Left colon (tissue), 2 donors: ENCODE results near the gene ADAMTS2. TPM values are rescaled to one million over a fixed set of nuclear protein-coding genes. Genes with fewer than 3 reads are reported as not detected.
"Not testable (repeated sequence)": the region's sequence is repeated elsewhere in the genome, so short reads cannot be mapped to it uniquely, and the experiment has no call there.

Experiments
- ATAC-seq: fragments of 200-7000 bp; cut with Tn5 transposase; one replicate; pipeline ENCODE4 v1.9.1; 2020; ENCODE audit warnings: mild to moderate bottlenecking, moderate library complexity
- DNase-seq, 2 donors: peaks; one replicate each; pipeline ENCODE4 v3.0.0-alpha.2; 2020
- intact Hi-C, 2 donors: fragments of 100-400 bp; cut with DNase I in 1 of 2; cut with micrococcal nuclease in 1 of 2; formaldehyde crosslinking; loops; one replicate each; pipeline versions ENCODE4 v1.11.2 to v1.14.0; 2022; cut with DNase I, micrococcal nuclease
- total RNA-seq, 2 donors: library from RNA; stranded (reverse); fragmentation: NEBNext Ultra II Directional; extraction: Animal tissue kit (Norgen Biotek cat#: 25700); gene quantifications; one replicate each; pipeline ENCODE4 v1.2.1, GENCODE V29; 2021
- donor health status: DM: no; HTN: no; CAD: no.
- donor health status: DM: yes; HTN: yes; CAD: no.

ADAMTS2 gene
- total RNA-seq, 2 donors from 2014 or later: 2.6 to 4.4 TPM

DNA sequence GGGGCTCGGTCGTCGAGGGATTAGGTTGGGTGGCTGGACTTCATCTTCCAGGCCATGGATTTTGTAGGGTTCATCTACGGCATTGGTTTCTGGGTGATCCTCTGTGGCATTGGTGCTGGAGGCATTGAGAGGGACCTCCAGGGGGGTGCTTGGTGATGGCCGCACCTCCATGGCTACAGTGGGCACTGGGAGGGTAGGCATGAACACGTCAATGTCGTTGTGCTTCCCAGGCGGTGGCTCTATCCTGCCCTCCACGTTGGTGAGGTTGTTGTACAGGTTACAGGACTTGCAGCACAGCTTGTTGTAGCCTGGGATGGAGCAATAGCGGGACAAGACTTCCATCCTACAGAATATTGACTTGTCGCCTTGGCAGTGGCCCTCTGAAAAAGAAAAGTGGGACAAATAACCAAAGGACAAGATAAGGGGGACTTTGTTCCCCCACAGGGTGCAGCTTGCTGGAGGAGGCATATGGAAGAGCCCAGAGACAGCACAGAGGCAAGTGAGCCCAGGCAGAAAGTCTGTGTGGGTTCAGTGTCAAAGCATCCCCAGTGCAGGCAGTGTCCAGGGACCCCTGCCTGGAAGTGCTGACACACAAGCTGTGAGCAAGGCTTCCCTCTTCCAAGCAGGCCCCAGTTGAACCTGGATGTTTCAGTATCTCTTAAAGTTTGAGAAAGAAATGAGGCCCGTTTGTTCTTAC is 231.2 kb downstream of the ADAMTS2 start:
- no peak for ATAC-seq
- intact Hi-C loops: no loop called here
- DNase-seq: peak in 1 of 2 donors; percentile 12

DNA sequence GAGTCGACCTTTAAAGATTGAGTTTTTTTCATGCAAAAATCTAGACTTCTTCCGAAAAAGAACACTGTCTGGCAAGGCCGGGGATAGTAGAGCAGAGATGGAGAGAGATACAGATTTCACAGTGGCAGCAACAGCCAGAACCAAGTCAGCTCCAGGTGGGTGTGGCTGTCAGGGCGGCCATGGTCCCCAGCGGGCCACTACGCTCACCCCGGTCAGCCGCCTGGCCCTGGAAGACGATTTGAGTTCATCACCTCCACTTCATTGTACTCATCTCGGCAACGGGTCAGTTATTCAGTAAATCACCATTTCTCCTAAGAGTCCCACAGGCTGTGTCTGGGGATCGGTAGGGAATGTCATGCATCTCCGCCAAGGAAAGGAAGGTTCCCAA is 232.1 kb downstream of the ADAMTS2 start:
- ATAC-seq (no peak), DNase-seq (no peak)
- intact Hi-C loops: no loop called here

DNA sequence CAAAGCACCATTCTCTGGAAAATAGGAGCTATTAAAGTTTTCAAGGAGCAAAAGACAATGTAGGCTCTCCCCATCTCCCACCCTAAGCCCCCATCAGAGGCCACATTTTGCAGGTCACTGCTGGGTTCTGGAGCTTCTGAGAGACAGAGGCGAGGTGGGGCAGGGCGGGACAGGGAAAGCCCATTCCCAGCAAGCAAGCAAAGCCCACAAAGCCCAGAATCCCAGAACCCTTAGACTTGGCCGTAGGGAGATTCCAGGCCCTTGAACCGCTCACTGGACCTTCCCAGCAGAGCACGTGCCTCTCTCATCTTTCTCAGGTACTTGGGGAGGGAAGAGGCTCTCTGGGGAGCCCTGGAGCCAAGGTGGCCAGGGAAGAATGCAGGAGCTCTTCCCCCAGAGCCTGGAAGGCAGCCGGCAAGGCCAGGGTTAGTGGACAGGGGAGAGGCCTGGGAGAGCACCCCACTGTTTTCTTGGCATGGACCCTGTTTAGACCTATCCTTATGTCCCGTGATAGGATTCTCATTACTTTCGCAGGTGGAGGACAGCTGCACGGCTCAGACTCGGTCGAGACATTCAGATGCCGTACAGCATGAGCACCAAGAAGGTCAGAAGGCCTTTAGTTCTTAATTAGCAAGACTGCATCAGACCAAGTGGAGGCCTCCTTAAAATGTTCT is 232.7 kb downstream of the ADAMTS2 start:
- ATAC-seq (no peak), DNase-seq (no peak)
- intact Hi-C loops: no loop called here

DNA sequence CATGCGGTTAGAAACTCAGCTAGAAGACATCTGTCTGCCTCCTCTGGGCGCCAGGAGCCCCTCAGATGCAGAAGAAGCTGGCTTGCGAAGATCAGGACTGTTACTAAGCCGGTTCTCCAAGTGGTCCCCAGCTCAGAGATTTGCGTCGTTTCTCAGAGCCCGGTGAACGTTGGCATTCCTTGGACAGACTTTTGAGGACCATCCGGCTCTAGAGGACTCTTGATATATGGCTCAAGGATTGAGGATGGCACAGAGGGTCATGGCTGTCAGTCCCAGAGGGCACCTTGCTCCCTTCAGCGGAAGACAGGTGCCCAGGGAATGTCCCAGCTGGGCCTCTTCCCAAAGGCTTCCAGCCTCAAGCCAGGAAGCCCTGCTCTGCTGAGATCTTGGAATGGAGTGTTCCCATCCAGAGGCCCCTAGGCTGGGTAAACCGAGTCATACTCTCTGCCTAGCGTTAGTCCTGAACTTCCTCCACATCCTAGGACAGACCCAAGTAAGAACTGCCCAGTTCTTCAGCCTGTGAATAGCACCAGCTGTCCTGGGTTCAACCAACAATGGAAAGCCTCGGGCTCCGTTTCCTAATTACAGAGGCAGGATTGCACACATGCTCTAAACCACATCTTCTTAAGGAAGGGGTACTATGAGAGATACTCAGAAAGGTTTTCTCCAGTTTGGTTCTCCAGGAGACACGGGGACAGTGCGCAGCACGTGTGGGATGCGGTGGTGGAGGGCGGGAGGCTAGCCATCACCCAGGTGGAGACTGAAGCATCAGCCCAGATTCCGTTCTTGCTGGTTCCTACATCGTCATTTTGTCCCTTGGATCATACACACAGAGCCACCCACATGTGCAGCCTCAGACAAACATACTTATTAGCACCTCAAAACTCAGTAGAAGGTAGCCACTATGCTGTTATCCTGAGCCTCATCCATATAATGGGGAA is 233.7 kb downstream of the ADAMTS2 start:
- no peak for DNase-seq
- intact Hi-C loops: no loop called here

DNA sequence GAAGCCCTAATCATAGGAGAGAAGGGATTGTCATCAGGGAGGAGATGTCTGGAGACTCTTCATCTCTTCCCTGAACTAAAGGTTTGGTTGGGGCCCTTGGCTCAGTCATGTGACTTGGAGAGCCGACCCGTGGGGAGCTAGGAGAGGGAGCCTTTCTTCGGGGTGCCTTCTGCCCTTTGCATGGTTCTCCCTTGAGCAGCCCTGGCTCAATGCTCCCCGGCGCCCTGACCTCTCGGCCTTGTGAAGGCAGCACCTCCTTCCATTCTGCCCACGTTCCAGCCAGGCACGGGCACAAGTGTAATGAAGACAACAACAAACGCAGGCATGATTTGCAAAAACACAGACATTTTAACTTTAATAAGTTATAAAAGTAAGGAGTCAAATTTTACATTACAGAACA is 234.7 kb downstream of the ADAMTS2 start:
- no peak for ATAC-seq
- intact Hi-C loops: no loop called here

More for the DNA sequence above, 233.7 kb downstream of the ADAMTS2 start:
- ATAC-seq: no peak

DNA sequence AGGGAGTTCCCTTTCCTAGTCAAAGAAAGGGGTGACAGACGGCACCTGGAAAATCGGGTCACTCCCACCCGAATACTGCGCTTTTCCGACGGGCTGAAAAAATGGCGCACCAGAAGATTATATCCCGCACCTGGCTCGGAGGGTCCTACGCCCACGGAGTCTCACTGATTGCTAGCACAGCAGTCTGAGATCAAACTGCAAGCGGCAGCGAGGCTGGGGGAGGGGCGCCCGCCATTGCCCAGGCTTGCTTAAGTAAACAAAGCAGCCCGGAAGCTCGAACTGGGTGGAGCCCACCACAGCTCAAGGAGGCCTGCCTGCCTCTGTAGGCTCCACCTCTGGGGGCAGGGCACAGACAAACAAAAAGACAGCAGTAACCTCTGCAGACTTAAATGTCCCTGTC is 244.0 kb downstream of the ADAMTS2 start:
- ATAC-seq, intact Hi-C loops: not testable (repeated sequence)

More for the DNA sequence above, 234.7 kb downstream of the ADAMTS2 start:
- DNase-seq: no peak

DNA sequence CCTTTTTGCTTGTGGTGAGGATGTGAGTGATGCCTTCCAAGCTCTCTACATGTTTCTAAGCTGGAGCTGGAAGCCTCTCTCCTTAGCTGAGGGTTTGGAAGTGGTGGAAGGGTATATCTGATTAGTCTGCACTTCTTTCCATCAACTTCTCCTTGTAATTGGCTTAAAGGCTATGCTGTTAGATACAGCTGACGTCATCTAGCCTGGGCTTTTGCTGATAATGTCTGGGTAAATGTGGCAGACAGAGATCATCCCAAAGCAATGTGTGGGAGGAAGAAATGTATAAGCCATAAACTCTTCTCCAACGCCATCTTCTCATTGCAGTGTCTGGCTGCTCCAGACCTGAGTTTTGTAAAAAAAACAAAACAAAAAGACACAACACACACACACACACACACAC is 255.8 kb downstream of the ADAMTS2 start:
- ATAC-seq (no peak), DNase-seq (no peak)
- intact Hi-C loops: no loop called here

More for the DNA sequence above, 244.0 kb downstream of the ADAMTS2 start:
- not testable (repeated sequence) for DNase-seq

DNA sequence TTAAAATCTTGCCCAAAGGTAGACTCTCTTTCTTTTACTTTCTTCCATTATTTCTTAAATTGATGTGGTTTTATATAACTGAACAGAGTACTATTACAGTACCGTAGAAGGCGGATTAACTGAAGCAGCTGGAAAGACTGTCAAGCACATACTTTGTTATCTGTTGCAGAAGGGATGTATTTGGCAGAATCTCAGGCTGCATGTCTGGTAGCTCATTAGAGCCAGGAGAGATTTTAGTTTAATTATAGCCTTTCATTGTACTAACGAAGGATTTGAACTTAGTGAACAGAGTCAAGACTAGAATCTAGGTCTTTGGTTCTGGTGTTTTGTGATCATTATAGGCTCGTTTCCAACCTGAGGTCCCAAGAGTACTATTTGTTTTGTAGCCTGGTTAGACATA is 264.5 kb downstream of the ADAMTS2 start:
- intact Hi-C loops: no loop called here
- no peak for DNase-seq
- ATAC-seq: no peak

DNA sequence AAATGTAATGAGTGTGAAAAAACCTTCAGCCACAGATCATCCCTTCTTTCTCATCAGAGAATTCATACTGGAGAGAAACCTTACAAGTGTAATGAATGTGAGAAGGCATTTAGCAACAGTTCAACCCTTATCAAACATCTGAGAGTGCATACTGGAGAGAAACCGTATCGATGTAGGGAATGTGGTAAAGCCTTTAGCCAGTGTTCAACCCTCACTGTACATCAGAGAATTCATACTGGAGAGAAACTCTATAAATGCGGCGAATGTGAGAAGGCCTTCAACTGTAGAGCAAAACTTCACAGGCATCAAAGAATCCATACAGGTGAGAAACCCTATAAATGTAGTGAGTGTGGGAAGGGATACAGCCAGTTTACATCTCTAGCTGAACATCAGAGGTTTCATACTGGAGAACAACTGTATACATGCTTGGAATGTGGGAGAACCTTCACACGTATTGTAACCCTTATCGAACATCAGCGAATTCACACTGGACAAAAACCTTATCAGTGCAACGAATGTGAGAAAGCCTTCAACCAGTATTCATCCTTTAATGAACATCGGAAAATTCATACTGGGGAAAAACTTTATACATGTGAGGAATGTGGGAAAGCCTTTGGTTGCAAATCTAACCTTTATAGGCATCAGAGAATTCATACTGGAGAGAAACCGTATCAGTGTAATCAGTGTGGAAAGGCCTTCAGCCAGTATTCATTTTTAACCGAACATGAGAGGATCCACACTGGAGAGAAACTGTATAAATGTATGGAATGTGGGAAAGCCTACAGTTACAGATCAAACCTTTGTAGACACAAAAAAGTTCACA is 265.9 kb downstream of the ADAMTS2 start:
- intact Hi-C loops: no loop called here
- no peak for ATAC-seq

DNA sequence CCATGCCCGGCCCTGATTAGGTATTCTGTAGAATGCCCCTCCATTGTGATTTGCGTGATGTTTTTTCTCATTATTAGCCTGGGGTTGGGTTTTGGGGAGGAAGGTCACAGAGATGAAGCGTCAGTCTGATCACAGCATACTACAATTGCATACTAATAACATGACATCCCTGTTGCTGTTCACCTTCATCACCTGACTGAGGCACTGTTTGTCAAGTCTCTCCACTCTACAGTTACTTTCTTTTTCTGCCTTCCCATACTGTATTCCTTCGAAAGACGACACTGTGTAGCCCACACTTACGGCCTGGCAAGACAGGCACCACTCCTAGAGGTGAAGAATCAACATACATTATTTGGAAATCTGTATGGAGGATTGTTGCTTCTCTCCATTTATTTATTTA is 279.6 kb downstream of the ADAMTS2 start:
- ATAC-seq (no peak), DNase-seq (no peak)
- intact Hi-C loops: no loop called here

More for the DNA sequence above, 265.9 kb downstream of the ADAMTS2 start:
- no peak for DNase-seq

DNA sequence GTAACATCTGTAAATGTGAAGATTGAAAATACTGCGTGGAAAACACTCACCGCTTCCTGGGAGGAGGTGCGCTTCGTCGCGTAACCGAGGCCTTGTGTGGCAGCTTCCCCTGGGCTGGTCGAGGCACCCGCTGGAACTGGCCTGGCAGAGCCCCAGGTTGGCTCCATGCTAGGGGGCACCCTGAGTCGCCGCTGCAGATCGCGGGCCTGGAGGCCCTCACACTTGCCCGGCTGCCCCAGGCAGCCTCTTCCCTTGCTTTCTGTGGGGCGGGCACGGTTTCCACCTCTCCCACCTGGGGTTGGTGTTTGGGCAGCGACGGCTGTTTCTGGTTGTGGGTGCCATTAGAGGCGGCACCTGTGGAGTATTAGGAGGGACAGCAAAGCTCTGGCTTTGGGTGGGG is 284.2 kb downstream of the ADAMTS2 start:
- intact Hi-C loops: no loop called here
- no peak for ATAC-seq

More for the DNA sequence above, 284.2 kb downstream of the ADAMTS2 start:
- peak in 1 of 2 donors; percentile 6 for DNase-seq

Other genes with a start within 250 kb of the ADAMTS2 start
- gene RUFY1, start 205.1 kb upstream of the ADAMTS2 start, total RNA-seq: 10 to 100 TPM; 35.1 to 39.0 TPM